HG02759 (cell line): ENCODE data around the gene M1AP.
"Not testable (repeated sequence)": the region's sequence is repeated elsewhere in the genome, so short reads cannot be mapped to it uniquely, and the experiment has no call there.

Source experiments
- ATAC-seq: cut with Tn5 transposase; IDR thresholded peaks from one replicate; pipeline ENCODE4 v1.9.1; 2021; ENCODE audit warnings: mild to moderate bottlenecking, moderate library complexity; ENCODE audit not compliant: unreplicated experiment

M1AP gene

DNA sequence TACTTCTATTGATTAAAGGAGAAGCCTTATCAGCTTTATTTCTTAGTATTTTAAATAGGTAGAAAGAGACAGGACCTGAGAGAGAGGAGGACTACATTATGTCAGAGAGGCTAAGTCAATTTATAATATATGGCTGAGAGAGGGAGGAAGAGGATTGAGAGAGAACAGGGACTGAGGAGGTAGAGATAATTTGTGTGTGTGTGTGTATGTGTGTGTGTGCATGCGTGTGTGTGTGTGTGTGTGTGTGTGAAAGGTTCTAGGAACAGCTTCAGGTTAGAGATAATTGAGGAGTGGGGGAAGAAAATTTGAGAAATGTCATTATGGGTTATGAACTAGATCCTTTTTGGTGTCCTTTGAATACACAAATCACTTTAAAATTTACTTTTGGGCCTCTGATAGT, 78.4 kb downstream of the M1AP start:
- no peak for ATAC-seq

DNA sequence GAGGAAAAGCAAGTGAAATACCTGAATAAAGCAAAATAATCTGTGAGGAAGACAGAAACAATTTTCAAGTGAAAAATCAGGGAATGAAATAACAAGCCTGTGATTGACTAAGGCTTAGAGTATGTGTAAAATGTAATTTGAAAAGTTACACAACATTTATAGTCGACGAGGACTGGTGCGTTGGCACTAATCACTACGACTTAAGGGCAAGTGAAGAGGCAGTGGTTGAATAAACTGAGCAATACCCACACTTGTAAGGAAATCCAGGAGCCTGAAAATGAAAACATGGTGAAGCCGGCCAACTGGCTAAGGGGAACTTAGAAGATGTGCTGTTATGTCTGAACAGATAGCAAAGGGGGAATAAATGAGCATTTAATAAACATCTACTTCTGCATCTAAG, 80.2 kb downstream of the M1AP start:
- ATAC-seq: no peak

DNA sequence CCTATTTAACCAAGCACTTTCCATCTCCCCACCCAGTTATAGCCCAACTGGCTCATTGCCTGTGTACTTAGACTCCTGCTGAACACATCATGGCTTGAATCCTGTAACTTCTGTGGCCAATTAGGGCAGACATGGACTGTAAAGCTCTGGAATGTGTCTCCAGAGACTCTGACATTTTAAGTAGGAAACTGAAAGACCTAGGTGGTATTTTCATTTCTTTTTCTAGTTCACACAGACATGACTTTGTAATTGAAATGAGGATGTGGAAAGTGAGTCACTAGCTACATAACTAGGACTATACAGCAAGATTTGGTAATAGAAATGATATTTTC, 81.4 kb downstream of the M1AP start:
- ATAC-seq: no peak

DNA sequence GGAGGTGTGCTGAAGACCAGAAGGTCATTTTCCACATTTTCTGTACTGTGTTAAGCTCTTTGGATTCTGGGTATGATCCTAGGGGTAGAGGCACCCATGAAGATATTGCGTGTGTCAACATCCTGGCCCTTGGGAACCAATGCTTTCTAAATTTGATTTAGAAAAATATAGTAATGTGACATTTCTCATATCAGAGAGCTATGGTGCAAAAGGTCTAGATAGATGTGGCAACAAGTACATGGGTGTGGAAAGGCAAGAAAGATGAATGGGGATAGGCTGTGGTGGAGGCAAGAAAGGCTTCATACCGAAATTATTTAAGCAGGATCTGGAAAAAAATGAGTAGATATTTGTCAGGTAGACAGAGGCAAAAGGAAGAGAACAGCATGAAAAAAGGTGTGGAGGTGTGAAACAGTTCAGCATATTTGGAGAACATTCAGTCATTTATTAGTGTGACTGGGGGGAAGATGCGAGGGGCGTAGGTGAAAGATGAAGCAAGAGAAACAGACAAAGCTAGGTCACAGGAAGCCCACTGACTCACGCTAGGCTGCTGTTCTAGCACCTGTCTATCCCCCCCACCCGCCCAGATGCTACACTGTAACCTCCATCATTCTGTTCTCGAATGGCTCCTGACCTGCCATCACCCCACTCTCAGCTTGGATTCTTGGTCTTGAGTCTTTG, 81.9 kb downstream of the M1AP start:
- no peak for ATAC-seq

DNA sequence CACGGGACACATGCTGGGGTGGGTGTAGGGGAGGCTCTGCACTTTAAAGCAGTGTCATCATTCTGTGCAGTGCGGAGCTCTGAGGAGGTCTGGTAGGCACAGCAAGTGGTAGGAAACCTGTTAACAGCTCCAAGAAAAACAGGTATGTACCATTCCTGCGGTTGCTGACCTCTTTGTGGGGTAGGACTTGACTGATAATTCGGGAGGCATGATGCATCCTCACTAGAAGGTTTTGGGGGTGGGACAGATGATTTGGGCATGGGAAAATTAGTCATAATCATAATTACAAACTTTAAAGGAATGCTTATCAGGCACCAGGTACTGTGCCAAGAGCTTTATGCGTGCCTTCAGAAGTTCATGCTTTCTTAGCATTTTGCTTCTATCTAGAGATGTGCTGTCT, 83.9 kb downstream of the M1AP start:
- no peak for ATAC-seq

DNA sequence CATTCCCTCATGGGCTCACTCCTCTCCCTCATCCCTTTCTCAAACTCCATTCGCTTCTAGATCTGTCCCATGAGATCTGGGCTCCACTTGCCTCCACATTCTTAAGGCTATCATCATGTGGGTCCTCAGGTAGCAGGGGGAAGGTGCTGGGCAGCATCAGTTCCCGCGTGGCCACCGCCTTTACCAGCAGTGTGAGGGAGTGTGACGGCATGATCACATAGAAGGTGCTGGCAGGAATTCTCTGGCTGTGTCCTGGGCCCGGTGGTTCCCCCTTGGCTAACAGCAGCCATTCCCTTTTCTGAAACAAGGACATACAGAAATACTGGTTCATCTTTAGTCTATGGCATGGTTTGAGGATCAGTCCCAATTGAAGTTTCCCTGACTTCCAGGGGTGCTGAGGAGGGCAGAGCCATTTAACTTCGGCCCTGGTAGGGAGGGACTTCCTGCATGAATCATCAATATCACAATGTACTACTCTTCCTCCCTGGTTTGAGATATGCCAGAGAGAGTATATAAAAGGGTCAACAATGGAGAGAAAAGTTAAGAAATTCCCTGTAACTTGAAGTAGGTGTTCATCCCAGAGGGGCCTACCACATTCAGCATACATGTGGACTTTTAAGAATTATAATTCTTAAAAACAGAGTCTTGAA, 85.9 kb downstream of the M1AP start:
- ATAC-seq: no peak

DNA sequence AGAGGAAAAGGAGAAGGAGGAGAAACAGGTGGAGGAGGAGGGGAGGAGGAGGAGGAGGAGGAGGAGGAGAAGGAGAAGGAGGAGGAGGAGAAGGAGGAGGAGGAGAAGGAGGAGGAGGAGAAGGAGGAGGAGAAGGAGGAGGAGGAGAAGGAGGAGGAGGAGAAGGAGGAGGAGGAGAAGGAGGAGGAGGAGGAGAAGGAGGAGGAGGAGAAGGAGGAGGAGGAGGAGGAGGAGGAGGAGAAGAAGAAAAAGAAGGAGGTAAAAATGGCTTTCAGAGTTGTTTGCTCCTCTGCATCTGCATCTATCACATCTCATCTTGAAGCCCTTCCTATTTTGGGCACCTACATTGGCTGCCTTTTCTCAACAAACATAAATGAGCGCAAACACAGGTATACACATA, 87.1 kb downstream of the M1AP start:
- not testable (repeated sequence) for ATAC-seq

DNA sequence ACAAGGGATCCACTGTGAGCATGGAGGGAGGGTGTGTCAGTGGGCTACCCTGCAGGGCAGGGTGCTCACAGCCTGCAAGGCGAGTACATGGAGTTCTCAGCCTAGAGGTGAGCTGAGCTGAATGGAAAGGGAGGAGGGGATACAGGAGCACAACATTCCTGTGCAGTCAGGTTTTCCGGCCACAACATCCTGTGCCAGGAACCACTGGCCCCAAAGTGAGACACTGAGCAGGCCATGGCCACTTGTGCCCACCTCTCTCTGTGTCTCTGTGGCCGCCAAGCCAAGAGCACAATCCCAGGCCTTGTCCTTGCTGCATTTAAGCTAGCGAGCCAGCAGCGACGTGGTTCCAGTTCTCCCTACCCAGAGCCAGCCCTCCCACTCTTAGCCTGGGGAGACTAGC, 87.5 kb downstream of the M1AP start:
- no peak for ATAC-seq

DNA sequence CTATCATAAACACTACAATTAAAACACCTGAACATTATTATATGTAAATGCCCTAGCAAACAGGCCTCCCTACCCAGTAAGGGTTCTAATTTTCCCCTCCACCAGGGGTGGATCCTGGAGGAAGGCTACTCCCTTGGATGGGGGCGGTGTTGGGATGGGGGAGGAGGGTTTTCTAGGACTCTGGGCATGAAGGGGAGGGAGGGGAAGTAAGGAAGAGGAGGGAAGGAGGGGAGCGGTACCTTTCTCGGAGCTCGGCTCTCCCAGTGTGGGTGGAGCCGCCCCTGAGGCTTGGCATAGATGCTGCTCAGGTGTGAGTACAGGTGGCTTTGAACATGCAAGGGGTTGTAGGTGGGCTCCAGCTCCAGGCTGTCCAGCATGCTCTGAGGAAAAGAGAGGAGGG, 88.2 kb downstream of the M1AP start:
- ATAC-seq: no peak

DNA sequence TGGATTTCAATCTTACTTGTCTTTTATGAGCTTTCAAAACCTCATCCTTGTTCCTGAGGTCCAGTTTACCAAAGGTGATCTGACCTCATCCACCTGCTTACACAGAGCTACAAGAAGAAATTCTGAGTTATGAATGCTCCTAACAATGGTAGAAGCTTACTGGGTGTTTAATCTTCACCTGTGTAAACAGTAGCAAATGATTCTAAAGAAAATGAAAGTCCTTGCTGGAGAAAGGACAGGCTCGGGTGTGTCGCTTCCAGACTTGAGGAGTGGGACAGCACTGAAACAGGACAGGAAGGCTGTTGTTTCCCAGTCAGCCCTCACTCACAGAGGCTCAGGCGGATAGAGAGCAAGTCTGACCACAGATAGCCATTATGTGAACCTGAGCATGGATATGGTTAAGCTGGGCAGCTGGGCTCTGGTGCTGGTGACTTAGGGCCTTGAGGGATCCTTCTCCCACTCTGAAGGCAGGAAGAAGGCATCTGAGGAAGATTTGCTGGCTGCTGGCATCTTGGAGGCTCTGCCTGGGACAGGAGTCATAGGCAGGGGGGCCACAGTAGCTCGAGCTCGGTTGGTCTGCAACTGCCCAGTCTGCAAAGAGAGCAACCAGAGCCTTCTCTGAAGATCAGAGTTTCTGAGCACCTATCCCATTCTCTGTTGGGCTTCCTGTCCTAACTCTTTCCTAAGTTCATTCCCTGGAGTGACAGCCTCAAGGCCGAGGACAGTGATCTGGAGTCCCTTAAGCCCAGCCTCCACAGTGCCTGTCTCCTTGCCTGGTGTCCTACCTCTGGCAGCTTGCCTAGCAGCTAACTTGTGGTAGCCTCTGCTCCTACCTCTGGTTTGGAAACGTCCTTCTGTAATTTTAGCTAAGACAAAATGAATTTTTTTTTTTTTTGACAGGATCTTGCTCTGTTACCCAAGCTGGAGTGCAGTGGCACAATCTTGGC, 89.6 kb downstream of the M1AP start:
- ATAC-seq: no peak

DNA sequence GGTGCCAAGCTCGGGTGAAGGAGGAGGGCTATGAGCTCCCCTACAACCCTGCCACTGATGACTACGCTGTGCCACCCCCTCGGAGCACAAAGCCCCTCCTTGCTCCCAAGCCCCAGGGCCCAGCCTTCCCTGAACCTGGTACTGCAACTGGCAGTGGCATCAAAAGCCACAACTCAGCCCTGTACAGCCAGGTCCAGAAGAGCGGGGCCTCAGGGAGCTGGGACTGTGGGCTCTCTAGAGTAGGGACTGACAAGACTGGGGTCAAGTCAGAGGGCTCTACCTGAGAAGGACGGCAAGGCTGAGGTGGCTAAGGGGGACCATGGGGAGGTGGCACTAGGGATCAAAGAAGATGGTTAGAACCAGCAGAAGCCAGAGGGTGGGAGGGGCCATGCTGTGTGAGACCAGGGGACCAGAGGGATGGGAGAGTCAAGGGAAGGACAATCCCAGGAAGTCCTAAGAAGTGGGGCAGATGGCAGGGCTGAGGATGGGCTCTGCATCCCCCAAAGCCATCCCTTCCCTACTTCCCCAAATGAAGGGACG, 91.2 kb downstream of the M1AP start:
- no peak for ATAC-seq

DNA sequence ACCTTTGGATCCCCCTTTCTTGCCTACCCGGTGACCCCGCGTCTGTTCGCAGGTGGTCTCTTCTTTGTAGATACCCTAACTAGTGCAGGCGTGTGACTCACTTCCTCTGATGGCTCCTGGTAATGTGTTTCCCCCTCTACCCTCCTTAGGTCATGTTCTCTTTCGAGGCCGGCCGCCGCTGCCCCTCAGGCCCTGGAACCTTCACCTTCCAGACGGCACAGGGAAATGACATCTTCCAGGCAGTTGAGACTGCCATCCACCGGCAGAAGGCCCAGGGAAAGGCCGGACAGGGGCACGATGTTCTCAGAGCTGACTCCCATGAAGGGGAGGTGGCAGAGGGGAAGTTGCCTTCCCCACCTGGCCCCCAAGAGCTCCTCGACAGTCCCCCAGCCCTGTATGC, 92.0 kb downstream of the M1AP start:
- ATAC-seq: no peak

DNA sequence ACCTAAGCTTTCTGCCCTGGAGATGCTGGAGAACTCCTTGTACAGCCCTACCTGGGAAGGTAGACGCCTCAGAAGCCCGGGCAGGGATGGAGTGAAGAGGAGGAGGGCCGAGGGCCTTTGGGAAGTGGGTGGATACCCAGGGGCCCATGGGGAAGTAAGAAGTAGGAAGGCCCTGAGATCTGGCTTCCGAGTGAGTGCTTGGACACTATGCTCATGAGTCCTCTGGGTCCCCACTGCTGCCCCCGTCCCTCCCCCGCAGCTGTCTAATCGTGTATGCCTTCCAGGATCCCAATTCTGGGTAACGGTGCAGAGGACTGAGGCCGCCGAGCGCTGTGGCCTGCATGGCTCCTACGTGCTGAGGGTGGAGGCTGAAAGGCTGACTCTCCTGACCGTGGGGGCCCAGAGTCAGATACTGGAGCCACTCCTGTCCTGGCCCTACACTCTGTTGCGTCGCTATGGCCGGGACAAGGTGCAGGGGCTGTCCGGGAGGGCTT, 92.5 kb downstream of the M1AP start:
- ATAC-seq: no peak

DNA sequence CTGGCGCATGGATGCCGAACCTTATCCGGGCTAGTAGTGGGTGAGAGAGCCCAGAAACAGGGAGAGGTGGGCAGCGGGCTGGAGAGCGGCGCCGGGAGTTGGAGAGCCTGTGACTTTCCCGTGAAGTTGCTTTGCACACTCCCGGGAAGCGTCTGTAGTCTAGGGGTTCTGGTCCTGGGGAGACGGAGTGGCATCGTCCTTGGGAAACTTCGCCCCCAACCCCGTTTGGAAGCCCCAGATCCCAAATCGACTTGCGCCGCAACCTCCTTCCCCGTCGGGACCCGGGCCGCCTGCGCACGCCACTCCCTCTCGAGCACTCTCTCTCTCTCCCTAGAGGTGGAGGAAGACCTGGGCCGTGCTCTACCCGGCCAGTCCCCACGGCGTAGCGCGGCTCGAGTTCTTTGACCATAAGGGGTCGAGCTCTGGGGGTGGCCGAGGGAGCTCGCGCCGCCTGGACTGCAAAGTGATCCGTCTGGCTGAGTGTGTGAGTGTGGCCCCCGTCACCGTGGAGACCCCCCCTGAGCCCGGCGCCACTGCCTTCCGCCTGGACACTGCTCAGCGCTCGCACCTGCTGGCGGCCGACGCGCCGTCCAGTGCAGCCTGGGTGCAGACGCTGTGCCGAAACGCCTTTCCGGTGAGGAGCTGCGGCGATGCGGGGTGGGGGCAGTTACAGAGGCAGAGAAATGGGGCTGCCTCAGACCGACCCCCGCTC, 93.2 kb downstream of the M1AP start:
- peak; percentile 52 for ATAC-seq

DNA sequence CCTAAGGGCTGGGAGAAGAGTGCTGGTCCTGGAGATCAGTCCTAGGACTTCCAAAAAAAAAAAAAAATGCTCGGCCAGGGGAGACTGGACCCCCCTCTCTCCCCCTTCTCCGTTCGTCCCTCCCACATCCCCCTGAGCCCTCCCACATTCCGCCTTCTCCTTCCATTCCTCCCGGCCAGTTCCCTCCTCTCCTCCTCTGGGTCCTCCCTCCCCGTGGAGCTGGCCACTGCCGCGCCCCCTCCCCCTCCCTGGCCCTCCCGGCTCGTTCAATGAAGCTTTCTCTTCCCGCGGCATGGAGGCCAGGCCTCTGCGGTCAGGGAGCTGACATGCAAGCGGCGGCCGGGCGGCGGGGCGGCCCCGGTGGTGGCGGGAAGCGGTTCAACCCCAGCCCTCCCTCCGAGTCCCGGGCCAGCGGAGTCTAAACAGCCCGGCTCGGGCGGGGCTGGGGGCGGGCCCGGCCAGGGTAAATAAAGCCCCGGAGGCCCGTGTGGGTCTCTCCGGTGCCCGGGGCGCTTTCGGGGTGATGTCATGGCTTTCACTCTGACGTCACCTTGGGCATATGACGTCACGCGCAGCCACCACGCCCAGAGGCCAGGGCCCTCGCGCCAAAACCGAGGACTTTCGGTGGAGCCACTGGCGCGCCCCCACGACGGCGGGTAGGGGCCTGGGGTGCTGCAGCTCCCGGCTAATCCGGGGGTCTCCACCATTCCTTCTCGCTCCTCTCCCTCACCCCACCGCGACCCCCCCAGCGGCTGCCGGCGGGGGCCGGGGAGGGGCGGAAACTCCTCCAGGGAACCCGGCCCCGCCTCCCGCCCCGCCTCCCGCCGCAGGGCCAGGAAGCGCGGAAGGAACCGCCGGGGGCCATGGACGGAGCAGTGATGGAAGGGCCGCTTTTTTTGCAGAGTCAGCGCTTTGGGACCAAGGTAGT, 94.0 kb downstream of the M1AP start, which contains the start of the genes DOK1 and LOXL3:
Gene DOK1 (plus strand): TSS at position 829 of the 928 bp plus-strand sequence. CDS start 35 bp downstream, at position 864.
Gene LOXL3 (minus strand): TSS at position 51 of the 928 bp plus-strand sequence. CDS start 1,308 bp downstream, outside the sequence.
- ATAC-seq: peak; percentile 63

DNA sequence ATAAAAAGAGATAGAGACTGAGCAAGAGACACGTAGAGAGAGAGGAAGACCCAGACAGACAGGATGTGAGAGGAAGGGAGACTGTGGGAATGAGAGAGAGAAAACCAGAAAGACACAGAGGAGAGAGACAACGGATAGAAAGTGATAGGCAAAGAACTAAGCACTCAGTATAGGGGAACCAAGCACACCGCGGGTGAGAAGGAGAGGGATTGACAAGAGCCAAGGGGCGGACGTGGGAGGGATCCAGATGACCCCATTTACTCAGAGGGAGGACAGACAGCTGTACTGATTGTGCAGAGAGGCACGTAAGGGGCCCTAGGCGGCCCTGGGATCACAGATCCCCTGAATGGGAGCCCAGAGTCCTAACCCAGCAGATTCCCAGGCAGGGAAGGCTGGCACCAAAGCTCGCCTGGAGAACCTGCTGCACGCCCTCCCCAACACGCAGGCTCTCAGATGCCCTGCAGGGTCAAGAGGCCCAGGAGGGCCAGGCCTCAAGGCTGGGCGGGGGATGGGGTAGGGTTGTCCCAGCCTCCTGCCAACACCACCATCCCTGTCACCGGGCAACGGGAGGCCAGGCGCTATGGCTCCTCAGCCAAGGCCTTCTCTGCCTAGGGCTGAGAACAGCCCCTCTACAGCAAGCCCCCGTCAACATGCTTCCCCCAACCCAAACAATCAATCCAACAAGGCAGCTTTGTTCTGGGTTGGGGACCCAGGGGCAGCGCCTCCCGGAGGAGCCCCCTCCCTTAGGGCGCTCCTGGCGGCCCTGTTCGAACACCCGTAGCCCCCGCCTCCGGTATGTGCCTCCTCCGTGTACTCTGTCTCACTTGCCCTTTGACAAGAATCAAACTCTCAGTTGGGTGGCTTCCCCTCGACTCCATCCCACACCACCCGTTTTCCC, 95.0 kb downstream of the M1AP start:
- ATAC-seq: no peak

DNA sequence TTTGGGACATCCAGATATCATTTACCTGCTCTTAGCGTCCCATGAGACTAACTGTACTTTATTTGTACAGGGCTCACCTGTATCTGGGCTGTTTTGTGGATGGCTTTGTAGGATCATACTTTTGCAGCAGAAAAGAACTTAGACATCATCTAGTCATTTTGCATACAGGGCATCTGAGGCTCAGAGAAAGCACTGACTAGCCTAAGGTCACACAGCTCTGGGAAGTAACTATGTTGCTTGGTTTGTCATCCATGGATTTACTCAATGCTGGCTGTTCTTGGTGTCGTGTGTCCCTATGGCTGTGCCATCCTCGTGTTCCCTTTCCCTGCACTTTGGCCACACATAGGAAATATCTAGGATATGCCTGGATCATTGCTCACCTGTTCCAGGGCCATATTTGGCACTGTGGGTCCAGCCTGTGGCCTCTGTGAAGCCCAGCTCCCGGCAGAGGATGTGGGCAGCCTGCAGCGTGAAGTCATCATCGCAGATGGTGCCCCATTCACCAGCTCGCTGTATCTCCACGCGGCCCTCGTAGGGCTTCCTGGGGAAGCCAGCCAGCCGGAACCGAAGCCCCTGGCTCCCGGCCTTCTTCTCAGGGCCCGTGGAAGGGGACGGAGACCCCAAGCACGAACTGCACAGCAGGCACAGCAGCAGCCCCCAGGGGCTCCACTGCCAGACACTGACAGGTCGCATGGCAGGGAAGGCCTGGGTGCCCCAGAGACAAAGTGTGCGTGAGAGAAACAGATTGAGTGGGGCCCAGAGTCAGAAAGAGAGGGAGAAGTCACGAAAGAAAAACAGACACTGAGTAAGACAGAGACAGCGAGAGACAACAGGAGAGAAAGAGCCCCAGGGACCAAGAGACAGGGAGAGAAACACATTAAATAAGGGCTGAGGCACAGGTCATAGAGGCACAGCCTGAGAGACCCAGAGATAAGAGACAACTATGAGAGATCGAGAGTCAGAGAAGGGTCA, 95.9 kb downstream of the M1AP start:
- no peak for ATAC-seq
